Breast epithelium (tissue), 4 donors: ENCODE measurements around the gene GNG5. TPM values are rescaled to one million over a fixed set of nuclear protein-coding genes. Genes with fewer than 3 reads are reported as not detected.
A peak's percentile ranks its signal among the peaks of the same experiment; 100 is the strongest.

Experiments
- DNase-seq, 2 donors: peaks; one replicate each; pipeline ENCODE4 v3.0.0-alpha.2; 2019; ENCODE audit warnings: low spot score in 2 of 2
- H3K27ac ChIP-seq, 2 donors: fragments of 200-600 bp; sonication (generic) in 1 of 2; one replicate each; pipeline ENCODE4 v1.5.1; 2016 to 2019; ENCODE audit warnings: mild to moderate bottlenecking in 1 of 2
- H3K27me3 ChIP-seq, 2 donors: fragments of 200-600 bp; sonication (generic) in 1 of 2; one replicate each; pipeline versions ENCODE4 v1.5.1 to v1.6.0; 2017 to 2019; ENCODE audit warnings: control low read depth in 1 of 2, mild to moderate bottlenecking in 1 of 2
- H3K36me3 ChIP-seq: fragments of 200-600 bp; one replicate; pipeline ENCODE4 v1.5.1; 2019
- H3K4me1 ChIP-seq, 2 donors: fragments of 200-600 bp; sonication (generic); one replicate each; pipeline ENCODE4 v1.5.1; 2016 to 2019; ENCODE audit warnings: control low read depth in 1 of 2
- H3K4me3 ChIP-seq, 3 donors: fragments of 200-600 bp; sonication (generic); 1 replicate in 2 of 3; 2 replicates in 1 of 3; pipeline ENCODE4 v1.5.1; 2016 to 2019; ENCODE audit warnings: mild to moderate bottlenecking in 3 of 3, moderate library complexity in 2 of 3
- H3K9me3 ChIP-seq, 2 donors: fragments of 200-600 bp; sonication (generic) in 1 of 2; one replicate each; pipeline ENCODE4 v1.5.1; 2016 to 2019; ENCODE audit warnings: control low read depth in 1 of 2
- POLR2A ChIP-seq: fragments of 450-650 bp; IDR thresholded peaks from one replicate; pipeline ENCODE4 v1.6.1; 2016; ENCODE audit warnings: antibody characterized with exemption, mild to moderate bottlenecking, moderate library complexity
- POLR2AphosphoS5 ChIP-seq, 3 donors: sonication (generic); formaldehyde crosslinking; IDR thresholded peaks; one replicate each; pipeline ENCODE4 v1.6.1; 2017; ENCODE audit warnings: antibody characterized with exemption in 3 of 3
- intact Hi-C: fragments of 100-400 bp; cut with DNase I; formaldehyde crosslinking; loops from one replicate; pipeline ENCODE4 v1.15.1; 2023; ENCODE audit warnings: low total_unique reads
- total RNA-seq, 3 donors: library from RNA; depleted of rRNA; stranded (reverse); fragments of >200 nt; gene quantifications; one replicate each; pipeline ENCODE4 v1.1.0, GENCODE V29; 2016
- TF ChIP-seq, protein P1 (sequence below), 3 donors: fragments of 450-650 bp; IDR thresholded peaks; one replicate each; pipeline ENCODE4 v1.5.1; 2016 to 2017; ENCODE audit warnings: antibody characterized with exemption in 3 of 3, mild to moderate bottlenecking in 3 of 3, moderate library complexity in 3 of 3

Gene GNG5
- total RNA-seq: 10 to 100 TPM; 47.8 to 66.6 (median 47.9) TPM

- Histone ChIP-seq H3K27me3 (no peaks in the 10 kb centered on the region), H3K4me3 (peak within 1 kb of the TSS; percentile 76 to 88 (median 83)), H3K36me3 (no peaks in the 10 kb centered on the region), H3K9me3 (no peaks in the 10 kb centered on the region), H3K27ac (peak within 1 kb of the TSS; percentile 96 to 98), H3K4me1 (peaks cover 0 to 7% of the 10 kb centered on the region in 2 donors)
- DNase-seq: peak; percentile 96 to 97
- intact Hi-C loops: loop anchor here (2.0 to 10.0 kb wide), 2 partner anchors 19 to 69 kb away; partner anchors contain the start of gene CTBS
- TF ChIP-seq POLR2AphosphoS5 (IDR thresholded peaks at IDR 0.05): peak; percentile 41 to 75 (median 68)
- TF ChIP-seq, protein P1, sequence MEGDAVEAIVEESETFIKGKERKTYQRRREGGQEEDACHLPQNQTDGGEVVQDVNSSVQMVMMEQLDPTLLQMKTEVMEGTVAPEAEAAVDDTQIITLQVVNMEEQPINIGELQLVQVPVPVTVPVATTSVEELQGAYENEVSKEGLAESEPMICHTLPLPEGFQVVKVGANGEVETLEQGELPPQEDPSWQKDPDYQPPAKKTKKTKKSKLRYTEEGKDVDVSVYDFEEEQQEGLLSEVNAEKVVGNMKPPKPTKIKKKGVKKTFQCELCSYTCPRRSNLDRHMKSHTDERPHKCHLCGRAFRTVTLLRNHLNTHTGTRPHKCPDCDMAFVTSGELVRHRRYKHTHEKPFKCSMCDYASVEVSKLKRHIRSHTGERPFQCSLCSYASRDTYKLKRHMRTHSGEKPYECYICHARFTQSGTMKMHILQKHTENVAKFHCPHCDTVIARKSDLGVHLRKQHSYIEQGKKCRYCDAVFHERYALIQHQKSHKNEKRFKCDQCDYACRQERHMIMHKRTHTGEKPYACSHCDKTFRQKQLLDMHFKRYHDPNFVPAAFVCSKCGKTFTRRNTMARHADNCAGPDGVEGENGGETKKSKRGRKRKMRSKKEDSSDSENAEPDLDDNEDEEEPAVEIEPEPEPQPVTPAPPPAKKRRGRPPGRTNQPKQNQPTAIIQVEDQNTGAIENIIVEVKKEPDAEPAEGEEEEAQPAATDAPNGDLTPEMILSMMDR (IDR thresholded peaks at IDR 0.05): no peak
- TF ChIP-seq POLR2A: peak; percentile 39
These were observed at the start of gene GNG5, which contains the start of gene SPATA1 for GRCh38 chr1:84506002-84506728. GNG5 (minus strand) TSS chr1:84506581; CDS start chr1:84506091, 490 bp downstream. SPATA1 (plus strand) TSS chr1:84506386; CDS start chr1:84516360, 9,974 bp downstream.

- intact Hi-C loops: no loop called here
- Histone ChIP-seq H3K4me3 (no peak overlapping the region), H3K36me3 (no peaks in the 10 kb centered on the region), H3K27me3 (no peaks in the 10 kb centered on the region), H3K27ac (no peak overlapping the region), H3K4me1 (no peaks in the 10 kb centered on the region), H3K9me3 (no peaks in the 10 kb centered on the region)
- DNase-seq: no peak
- TF ChIP-seq POLR2AphosphoS5 (IDR thresholded peaks at IDR 0.05): no peak
- TF ChIP-seq, protein P1 (IDR thresholded peaks at IDR 0.05): no peak
- no peak for TF ChIP-seq POLR2A
These were observed 44.4 kb upstream of the GNG5 start for GRCh38 chr1:84550826-84551225.

DNA sequence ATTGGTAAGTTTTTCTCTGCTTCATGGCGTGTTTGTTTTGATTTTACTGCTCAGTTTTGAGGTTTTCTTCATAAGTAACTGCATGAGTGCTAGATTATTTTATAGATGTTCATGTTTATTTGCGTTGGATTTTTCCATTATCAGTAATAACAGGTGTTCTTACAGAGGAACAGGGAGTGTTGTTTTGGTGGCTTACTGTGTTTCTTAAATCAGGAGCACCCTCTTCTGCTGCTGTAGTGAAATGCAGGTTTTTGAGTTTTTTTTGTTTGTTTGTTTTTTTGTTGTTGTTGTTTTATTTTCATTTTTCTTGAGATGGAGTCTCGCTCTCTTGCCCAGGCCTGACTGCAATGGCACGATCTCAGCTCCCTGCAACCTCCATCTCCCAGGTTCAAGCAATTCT, 35.3 kb upstream of the GNG5 start:
- H3K9me3 ChIP-seq: no peaks in the 10 kb centered on the region
- TF ChIP-seq, protein P1 (IDR thresholded peaks at IDR 0.05): peak in 1 of 3 donors; percentile 10
- TF ChIP-seq POLR2AphosphoS5 (IDR thresholded peaks at IDR 0.05): no peak
- no peak for TF ChIP-seq POLR2A
- H3K27ac ChIP-seq: no peak overlapping the region

DNA sequence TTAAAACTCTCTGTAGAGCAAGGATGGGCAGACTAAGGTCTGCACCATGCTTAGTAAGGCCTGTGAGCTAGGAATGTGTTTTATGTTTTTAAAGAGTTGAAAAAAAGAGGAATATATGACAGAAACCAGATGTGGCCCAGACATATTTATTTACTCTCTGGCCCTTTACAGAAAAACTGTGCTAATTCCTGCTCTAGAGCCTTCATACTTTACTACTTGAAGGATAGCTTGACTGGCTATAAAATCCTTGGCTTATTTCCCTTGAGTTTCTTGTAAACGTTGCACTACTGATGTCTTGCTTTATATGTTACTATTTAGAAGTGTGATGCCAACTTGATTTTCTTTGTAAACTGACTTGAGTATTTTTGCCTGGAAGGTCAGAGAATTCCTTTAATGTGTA, 34.4 kb upstream of the GNG5 start:
- Histone ChIP-seq H3K9me3 (no peaks in the 10 kb centered on the region), H3K4me1 (no peaks in the 10 kb centered on the region), H3K27me3 (no peaks in the 10 kb centered on the region), H3K36me3 (no peaks in the 10 kb centered on the region), H3K27ac (no peak overlapping the region), H3K4me3 (no peak overlapping the region)
- TF ChIP-seq, protein P1 (IDR thresholded peaks at IDR 0.05): no peak
- TF ChIP-seq POLR2A: no peak
- TF ChIP-seq POLR2AphosphoS5 (IDR thresholded peaks at IDR 0.05): no peak
- no peak for DNase-seq
- intact Hi-C loops: no loop called here

More for the DNA sequence above, 35.3 kb upstream of the GNG5 start:
- H3K4me3 ChIP-seq: no peak overlapping the region
- H3K36me3 ChIP-seq: no peaks in the 10 kb centered on the region
- no peaks in the 10 kb centered on the region for H3K4me1 ChIP-seq
- no peak for DNase-seq
- intact Hi-C loops: no loop called here
- no peaks in the 10 kb centered on the region for H3K27me3 ChIP-seq

- Histone ChIP-seq H3K4me3 (no peak overlapping the region), H3K9me3 (no peaks in the 10 kb centered on the region), H3K27me3 (no peaks in the 10 kb centered on the region), H3K4me1 (no peaks in the 10 kb centered on the region), H3K36me3 (no peaks in the 10 kb centered on the region), H3K27ac (no peak overlapping the region)
- TF ChIP-seq POLR2AphosphoS5 (IDR thresholded peaks at IDR 0.05) (no peak), POLR2A (no peak)
- TF ChIP-seq, protein P1 (IDR thresholded peaks at IDR 0.05): no peak
- no peak for DNase-seq
- intact Hi-C loops: no loop called here
These were observed 33.6 kb upstream of the GNG5 start for GRCh38 chr1:84539972-84540371.
